D721Med (cell line): ENCODE measurements around the gene NDOR1.

Experiments
- DNase-seq: peaks from one replicate; pipeline ENCODE4 v3.0.0; 2011; ENCODE audit warnings: low spot score; ENCODE audit not compliant: insufficient read length
- FAIRE-seq: peaks from 2 replicates; lab custom pipeline; 2011; peaks lifted over from hg19 to GRCh38; lab: Jason Lieb, UNC
- CTCF ChIP-seq: IDR thresholded peaks from 2 replicates; pipeline ENCODE4 v1.5.1; 2012; ENCODE audit warnings: mild to moderate bottlenecking, control low read depth; ENCODE audit not compliant: insufficient read depth; ENCODE audit errors: missing control alignments

The NDOR1 gene

DNA sequence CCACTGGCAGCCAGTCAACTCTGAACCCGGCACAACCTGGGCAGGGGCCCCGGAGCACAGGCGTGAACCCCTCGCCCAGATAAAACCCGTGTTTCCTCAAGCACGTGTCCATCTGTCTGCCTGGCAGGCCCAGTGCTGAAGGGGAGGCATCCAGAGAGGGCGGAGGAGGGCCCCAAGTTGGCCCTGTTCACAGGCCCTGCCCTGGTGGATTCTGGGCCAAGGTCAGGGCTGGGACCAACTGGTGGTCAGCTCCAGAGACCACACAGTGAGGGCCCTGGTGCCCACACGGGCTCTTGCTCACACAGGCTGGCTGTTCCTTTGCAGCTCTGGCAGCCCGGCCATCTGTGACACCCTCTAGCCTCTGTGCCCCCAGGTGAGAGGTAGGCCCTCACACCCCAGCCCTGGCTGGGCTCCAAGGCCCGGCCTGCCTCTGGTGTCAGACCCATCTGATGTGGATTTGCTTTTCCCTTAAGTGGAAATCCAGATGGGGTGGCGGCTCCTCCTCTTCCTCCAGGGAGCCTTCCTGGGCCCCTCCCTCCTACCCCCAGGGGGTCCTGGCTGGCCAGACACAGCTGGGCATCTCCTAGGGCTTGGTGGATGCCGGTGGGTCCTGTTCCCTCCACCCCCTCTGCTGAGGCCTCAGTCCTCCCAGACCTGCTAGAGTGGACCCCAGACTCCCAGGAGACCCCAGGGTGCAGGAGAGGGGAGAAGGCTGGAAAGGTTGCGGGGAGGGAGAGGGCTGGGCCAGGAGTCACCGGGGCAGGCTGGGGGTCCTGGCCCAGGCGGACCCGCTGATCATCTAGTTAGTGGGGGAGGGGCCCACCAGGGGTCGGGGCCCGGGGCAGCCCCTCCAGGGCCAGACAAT is 45.1 kb downstream of the NDOR1 start:
- DNase-seq (no peak), FAIRE-seq (no peak)
- no peak for TF ChIP-seq CTCF

DNA sequence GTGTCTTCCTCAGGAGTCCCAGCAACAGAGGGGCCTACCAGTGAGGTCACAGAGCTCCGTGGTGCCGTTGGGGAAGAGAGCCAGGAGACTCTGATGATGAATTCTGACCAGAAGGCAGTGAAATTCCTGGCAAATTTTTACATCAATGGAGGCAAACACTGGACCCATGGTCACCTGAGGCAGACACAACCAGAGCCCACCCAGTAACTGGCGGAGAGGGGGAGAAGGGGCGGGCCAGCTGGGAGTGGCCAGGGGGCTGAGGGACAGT is 45.6 kb downstream of the NDOR1 start, which contains the start of gene STPG3:
TSS of gene STPG3 (plus strand) at position 93 of the 268 bp plus-strand sequence. CDS start at position 94, 1 bp downstream.
- no peak for TF ChIP-seq CTCF
- FAIRE-seq (no peak), DNase-seq (no peak)

GRCh38 chr9:137251490-137252268 is 46.2 kb downstream of the NDOR1 start:
- no peak for TF ChIP-seq CTCF
- no peak for FAIRE-seq

GRCh38 chr9:137252555-137253506 is 47.3 kb downstream of the NDOR1 start:
- FAIRE-seq, result no peak
- DNase-seq, result no peak
- TF ChIP-seq CTCF, result no peak

More at GRCh38 chr9:137251490-137252268, 46.2 kb downstream of the NDOR1 start:
- no peak for DNase-seq

DNA sequence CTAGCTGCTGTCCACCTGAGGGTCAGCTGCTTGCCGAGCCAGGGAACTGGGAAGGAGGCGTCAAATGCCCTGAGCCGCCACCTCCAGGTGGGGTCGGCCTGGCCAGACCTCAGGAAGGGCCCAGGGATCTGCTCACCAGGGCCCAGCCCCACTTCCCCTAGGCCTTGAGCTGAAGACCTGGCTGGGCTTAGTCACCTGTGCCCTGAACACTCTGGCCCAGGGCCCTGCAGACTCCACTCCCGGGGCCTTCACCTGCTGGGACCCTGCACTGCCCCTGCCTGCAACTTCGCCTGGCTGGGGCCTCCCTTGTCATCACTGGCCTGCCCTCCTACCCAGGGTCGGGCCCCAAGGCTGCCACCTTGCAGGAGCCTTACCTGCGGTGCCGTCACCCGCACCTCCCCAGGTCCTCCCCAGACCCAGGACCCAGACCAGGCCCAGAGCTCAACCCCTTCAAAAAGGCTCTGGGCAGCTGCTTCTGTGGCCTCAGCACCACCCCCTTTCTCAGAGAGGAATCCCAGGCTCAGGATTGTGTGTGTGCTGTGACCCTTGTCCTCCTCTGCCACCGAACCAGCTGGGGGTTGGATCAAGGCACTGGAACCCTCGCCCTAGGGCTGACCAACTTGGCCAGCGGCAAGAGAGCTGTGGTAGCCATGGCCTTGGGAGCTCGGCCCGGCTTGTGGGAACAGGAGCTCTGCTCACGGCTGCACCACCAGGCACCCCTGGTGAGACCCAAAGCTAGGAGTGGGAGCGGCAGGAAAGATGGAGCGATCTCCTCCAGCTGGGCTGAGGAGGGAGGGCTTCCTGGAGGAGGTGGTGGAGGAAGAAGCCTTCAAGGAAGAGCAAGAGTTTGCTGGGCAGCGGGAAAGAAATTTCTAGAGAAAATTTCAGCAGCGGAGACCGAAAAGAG is 48.5 kb downstream of the NDOR1 start:
- no peak for DNase-seq
- no peak for FAIRE-seq
- no peak for TF ChIP-seq CTCF

- FAIRE-seq, result no peak
- TF ChIP-seq CTCF, result no peak
Observed at GRCh38 chr9:137254624-137255447, 49.3 kb downstream of the NDOR1 start, which contains the start of gene NELFB. NELFB (plus strand) TSS chr9:137255327.

More at GRCh38 chr9:137254624-137255447, 49.3 kb downstream of the NDOR1 start, which contains the start of gene NELFB:
- DNase-seq, result peak; percentile 100
